Nephron progenitor cell (in vitro differentiated cells): ENCODE measurements around the gene ETV7.
"Not testable (repeated sequence)": the region's sequence is repeated elsewhere in the genome, so short reads cannot be mapped to it uniquely, and the experiment has no call there.

Experiments used
- DNase-seq: peaks from one replicate; pipeline ENCODE4 v3.0.0; 2021
- H3K27ac Mint-ChIP-seq: 2 replicates; pipeline ENCODE4 v1.8.0; 2021; ENCODE audit warnings: mild to moderate bottlenecking, moderate library complexity, mixed read lengths
- H3K27me3 Mint-ChIP-seq: 2 replicates; pipeline ENCODE4 v1.8.0; 2021; ENCODE audit warnings: mild to moderate bottlenecking, low read depth, mixed read lengths; ENCODE audit not compliant: poor library complexity
- H3K36me3 Mint-ChIP-seq: 2 replicates; pipeline ENCODE4 v1.8.0; 2021; ENCODE audit warnings: low read depth, mixed read lengths
- H3K4me1 Mint-ChIP-seq: 2 replicates; pipeline ENCODE4 v1.8.0; 2021; ENCODE audit warnings: mixed read lengths
- H3K4me3 Mint-ChIP-seq: 2 replicates; pipeline ENCODE4 v1.8.0; 2021; ENCODE audit warnings: mild to moderate bottlenecking, moderate library complexity, mixed read lengths
- H3K9me3 Mint-ChIP-seq: 2 replicates; pipeline ENCODE4 v1.8.0; 2021; ENCODE audit warnings: mild to moderate bottlenecking, moderate library complexity, mixed read lengths
- CTCF ChIP-seq: fragments of 200-600 bp; sonication (generic); IDR thresholded peaks from 2 replicates; pipeline ENCODE4 v1.5.0; 2021; ENCODE audit warnings: antibody characterized with exemption

The ETV7 gene

GRCh38 chr6:36345681-36346466 lies 41.6 kb downstream of the ETV7 start:
- Mint-ChIP-seq H3K4me3 (no peak overlapping the region), H3K36me3 (no peaks in the 10 kb centered on the region), H3K27me3 (peaks cover 20% of the 10 kb centered on the region), H3K9me3 (no peaks in the 10 kb centered on the region), H3K4me1 (peaks cover 38% of the 10 kb centered on the region), H3K27ac (no peak overlapping the region)
- DNase-seq = no peak
- no peak for TF ChIP-seq CTCF

GRCh38 chr6:36343109-36343680 lies 44.3 kb downstream of the ETV7 start:
- no peak for DNase-seq
- TF ChIP-seq CTCF = no peak
- Mint-ChIP-seq H3K4me3 (no peak overlapping the region), H3K36me3 (no peaks in the 10 kb centered on the region), H3K4me1 (peaks cover 31% of the 10 kb centered on the region), H3K27ac (no peak overlapping the region), H3K27me3 (peaks cover 30% of the 10 kb centered on the region), H3K9me3 (no peaks in the 10 kb centered on the region)

- Mint-ChIP-seq H3K4me1 (peaks cover 8% of the 10 kb centered on the region), H3K9me3 (no peaks in the 10 kb centered on the region), H3K27me3 (peaks cover 47% of the 10 kb centered on the region), H3K4me3 (peak overlapping the region; percentile 74), H3K27ac (no peak overlapping the region), H3K36me3 (no peaks in the 10 kb centered on the region)
- TF ChIP-seq CTCF = peak; percentile 97
- DNase-seq = peak; percentile 84
Observed at GRCh38 chr6:36340618-36341454, 46.6 kb downstream of the ETV7 start.

- peaks cover 53% of the 10 kb centered on the region for H3K27me3 Mint-ChIP-seq
- no peaks in the 10 kb centered on the region for H3K36me3 Mint-ChIP-seq
- no peaks in the 10 kb centered on the region for H3K9me3 Mint-ChIP-seq
- H3K4me1 Mint-ChIP-seq = peaks cover 10% of the 10 kb centered on the region
- no peak for DNase-seq
- no peak overlapping the region for H3K27ac Mint-ChIP-seq
- no peak for TF ChIP-seq CTCF
- H3K4me3 Mint-ChIP-seq = no peak overlapping the region
Observed at GRCh38 chr6:36340306-36340617, 47.2 kb downstream of the ETV7 start.

- no peak for DNase-seq
- Mint-ChIP-seq H3K9me3 (no peaks in the 10 kb centered on the region), H3K4me3 (no peak overlapping the region), H3K27me3 (peaks cover 57% of the 10 kb centered on the region), H3K27ac (no peak overlapping the region), H3K4me1 (peaks cover 21% of the 10 kb centered on the region), H3K36me3 (no peaks in the 10 kb centered on the region)
- TF ChIP-seq CTCF = no peak
Observed at GRCh38 chr6:36339146-36339545, 48.3 kb downstream of the ETV7 start.

GRCh38 chr6:36338223-36338622 lies 49.2 kb downstream of the ETV7 start:
- H3K27ac Mint-ChIP-seq, H3K36me3 Mint-ChIP-seq, DNase-seq, H3K9me3 Mint-ChIP-seq, H3K4me3 Mint-ChIP-seq: not testable (repeated sequence)
- Mint-ChIP-seq H3K27me3 (peaks cover 57% of the 10 kb centered on the region), H3K4me1 (peaks cover 31% of the 10 kb centered on the region)
